Measurements from ENCODE around the gene ZBTB24.
"Not testable (repeated sequence)": the region's sequence is repeated elsewhere in the genome, so short reads cannot be mapped to it uniquely, and the experiment has no call there.

The ZBTB24 gene

GRCh38 chr6:109482905-109483734 is at the start of gene ZBTB24:
TSS of gene ZBTB24 (minus strand) at chr6:109483219. CDS start at chr6:109482026, 1,193 bp downstream.
- peak; percentile 85 for DNase-seq

GRCh38 chr6:109531446-109531845 is 48.4 kb upstream of the ZBTB24 start:
- DNase-seq = no peak

GRCh38 chr6:109527989-109528388 is 45.0 kb upstream of the ZBTB24 start:
- no peak for DNase-seq

- peak; percentile 28 for DNase-seq
Measured at GRCh38 chr6:109526905-109527628, 44.0 kb upstream of the ZBTB24 start.

- DNase-seq = no peak
Measured at GRCh38 chr6:109524129-109524528, 41.1 kb upstream of the ZBTB24 start.

- DNase-seq = no peak
Measured at GRCh38 chr6:109523478-109523877, 40.5 kb upstream of the ZBTB24 start.

- no peak for DNase-seq
Measured at GRCh38 chr6:109521080-109521479, 38.1 kb upstream of the ZBTB24 start.

GRCh38 chr6:109519647-109520046 is 36.6 kb upstream of the ZBTB24 start:
- not testable (repeated sequence) for DNase-seq

GRCh38 chr6:109516929-109517328 is 33.9 kb upstream of the ZBTB24 start:
- no peak for DNase-seq

- DNase-seq = no peak
Measured at GRCh38 chr6:109515781-109516409, 32.9 kb upstream of the ZBTB24 start.

GRCh38 chr6:109514946-109515345 is 31.9 kb upstream of the ZBTB24 start:
- no peak for DNase-seq

- DNase-seq = no peak
Measured at GRCh38 chr6:109513571-109514071, 30.6 kb upstream of the ZBTB24 start.

- no peak for DNase-seq
Measured at GRCh38 chr6:109512271-109512817, 29.3 kb upstream of the ZBTB24 start.

- DNase-seq = no peak
Measured at GRCh38 chr6:109511832-109512231, 28.8 kb upstream of the ZBTB24 start.

- DNase-seq = no peak
Measured at GRCh38 chr6:109510358-109510757, 27.3 kb upstream of the ZBTB24 start.

- DNase-seq = no peak
Measured at GRCh38 chr6:109508166-109508860, 25.3 kb upstream of the ZBTB24 start.

- DNase-seq = no peak
Measured at GRCh38 chr6:109507490-109508072, 24.6 kb upstream of the ZBTB24 start.

- no peak for DNase-seq
Measured at GRCh38 chr6:109506841-109507240, 23.8 kb upstream of the ZBTB24 start.

- DNase-seq = no peak
Measured at GRCh38 chr6:109506314-109506713, 23.3 kb upstream of the ZBTB24 start.

GRCh38 chr6:109503327-109504224 is 20.6 kb upstream of the ZBTB24 start:
- DNase-seq = no peak

GRCh38 chr6:109498936-109499335 is 15.9 kb upstream of the ZBTB24 start:
- DNase-seq = no peak

Data from NCI-H2107 (cell line).